Measurements from ENCODE around the gene CCDC178.

GRCh38 chr18:32961538-32961937 lies 479.0 kb downstream of the CCDC178 start:
- no peak for TF ChIP-seq TAF1 (IDR thresholded peaks at IDR 0.05; ENCODE audit: low read depth)
- TF ChIP-seq YY1 (IDR thresholded peaks at IDR 0.05; ENCODE audit: low read depth): no peak
- no peak for TF ChIP-seq CEBPB (IDR thresholded peaks at IDR 0.05)
- no peak for TF ChIP-seq EP300 (IDR thresholded peaks at IDR 0.05; ENCODE audit: borderline replicate concordance)
- TF ChIP-seq, protein P1, sequence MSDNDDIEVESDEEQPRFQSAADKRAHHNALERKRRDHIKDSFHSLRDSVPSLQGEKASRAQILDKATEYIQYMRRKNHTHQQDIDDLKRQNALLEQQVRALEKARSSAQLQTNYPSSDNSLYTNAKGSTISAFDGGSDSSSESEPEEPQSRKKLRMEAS (IDR thresholded peaks at IDR 0.05): no peak
- TF ChIP-seq NFIC (IDR thresholded peaks at IDR 0.05): no peak
- TF ChIP-seq RAD21 (IDR thresholded peaks at IDR 0.05; ENCODE audit: low read depth): no peak
- no peak for TF ChIP-seq TEAD4 (IDR thresholded peaks at IDR 0.05)
- TF ChIP-seq CREB1 (IDR thresholded peaks at IDR 0.05; ENCODE audit: low read depth): no peak
- TF ChIP-seq FOXM1 (IDR thresholded peaks at IDR 0.05; ENCODE audit: borderline replicate concordance, low read depth): no peak
- TF ChIP-seq TCF12 (IDR thresholded peaks at IDR 0.05; ENCODE audit: low read depth): no peak
- no peak for TF ChIP-seq EGR1 (IDR thresholded peaks at IDR 0.05)
